Activated CD8-positive, alpha-beta memory T cell treated with anti-CD3 and anti-CD28 coated beads for 48 hours (primary cell): Measurements from ENCODE around the gene OR52D1.

Experiments
- DNase-seq, 3 experiments: peaks; one replicate each; pipeline ENCODE4 v3.0.0-alpha.2; 2020; ENCODE audit warnings: low read depth in 2 of 3, low spot score in 2 of 3

Gene OR52D1

DNA sequence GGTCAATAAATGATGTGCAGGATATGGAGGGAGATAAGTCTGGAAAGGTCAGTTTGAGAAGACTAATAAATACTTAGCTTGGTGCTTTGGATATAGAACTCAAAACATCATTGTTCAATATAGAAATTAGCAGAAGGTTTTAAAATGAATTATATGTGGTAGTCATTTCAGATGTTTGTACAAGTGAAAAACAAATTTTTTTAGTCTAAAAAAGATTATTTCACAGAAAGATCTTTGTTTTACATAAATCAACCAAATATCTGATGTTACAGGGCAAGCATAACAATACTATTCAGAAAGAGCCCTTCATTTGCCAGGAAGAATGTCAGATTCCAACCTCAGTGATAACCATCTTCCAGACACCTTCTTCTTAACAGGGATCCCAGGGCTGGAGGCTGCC, at the start of gene OR52D1:
OR52D1 (plus strand) TSS at position 301 of the 400 bp plus-strand sequence; CDS start at position 323, 22 bp downstream.
- no peak for DNase-seq

DNA sequence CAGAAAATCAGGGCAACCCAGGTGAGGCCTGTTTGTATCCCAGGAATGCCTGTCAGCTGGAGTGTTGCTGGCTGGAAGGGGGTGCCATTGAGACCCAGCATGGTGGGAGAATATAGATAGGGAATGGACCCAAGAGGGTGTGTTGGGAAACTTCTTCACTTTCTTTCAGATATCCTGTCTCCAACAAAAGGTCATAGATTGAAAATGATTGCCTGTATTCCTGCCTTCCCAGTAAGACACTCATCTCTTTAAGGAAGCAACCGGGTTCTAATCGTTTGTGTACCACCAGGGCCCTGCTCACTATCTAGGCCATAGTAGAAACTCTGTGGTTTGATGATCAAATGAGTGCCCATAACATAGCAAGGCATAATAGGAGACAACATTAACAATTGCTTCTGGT, 47.1 kb upstream of the OR52D1 start, which contains the start of gene OR51I1:
OR51I1 (minus strand) TSS at position 101 of the 400 bp plus-strand sequence; CDS start at position 101, 0 bp downstream.
- DNase-seq: no peak

DNA sequence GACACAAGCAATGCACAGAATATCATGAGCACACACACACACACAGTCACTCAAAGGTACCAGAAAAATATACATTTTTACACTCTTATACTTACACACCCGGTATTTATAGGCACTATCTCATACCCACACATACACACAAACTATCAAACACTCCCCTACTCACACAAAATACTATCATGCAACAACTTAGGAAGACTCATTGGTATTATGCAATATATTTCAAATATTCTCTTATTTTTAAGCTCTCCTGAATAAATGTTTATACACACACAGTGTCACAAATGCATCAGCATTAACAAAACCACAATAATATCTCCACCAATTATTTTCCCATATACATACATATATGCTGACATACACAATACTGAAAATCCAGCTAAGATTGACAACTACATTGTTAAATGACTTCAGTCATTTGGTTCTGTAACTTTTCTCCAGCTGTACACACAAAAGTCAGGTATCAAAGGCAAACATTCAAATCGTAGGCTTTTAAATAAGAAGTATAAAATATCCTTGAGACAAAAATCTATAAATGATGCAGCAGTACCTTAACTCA, 44.6 kb upstream of the OR52D1 start:
- no peak for DNase-seq

DNA sequence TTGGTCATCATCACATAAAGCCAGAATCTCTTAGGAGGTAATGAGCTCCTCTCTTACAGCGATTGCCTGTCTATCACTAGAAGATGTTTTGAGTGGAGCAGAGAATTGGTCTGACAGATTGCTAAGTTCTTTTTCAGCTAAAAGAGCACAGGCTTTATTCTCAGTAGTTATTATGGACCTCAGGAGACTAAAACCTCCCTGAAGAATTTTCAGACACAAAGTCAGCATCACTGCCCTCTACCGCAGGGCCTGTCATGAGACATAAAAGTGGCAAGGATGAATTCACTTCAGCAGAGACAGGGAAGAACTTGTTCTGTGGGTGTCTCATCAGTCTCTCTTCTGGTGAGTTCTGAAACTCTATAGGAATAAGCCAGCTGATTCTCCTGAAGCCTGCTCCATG, 39.5 kb upstream of the OR52D1 start, which contains the start of gene OR51I2:
OR51I2 (plus strand) TSS at position 301 of the 400 bp plus-strand sequence. CDS start 4,166 bp downstream, outside the sequence.
- no peak for DNase-seq

DNA sequence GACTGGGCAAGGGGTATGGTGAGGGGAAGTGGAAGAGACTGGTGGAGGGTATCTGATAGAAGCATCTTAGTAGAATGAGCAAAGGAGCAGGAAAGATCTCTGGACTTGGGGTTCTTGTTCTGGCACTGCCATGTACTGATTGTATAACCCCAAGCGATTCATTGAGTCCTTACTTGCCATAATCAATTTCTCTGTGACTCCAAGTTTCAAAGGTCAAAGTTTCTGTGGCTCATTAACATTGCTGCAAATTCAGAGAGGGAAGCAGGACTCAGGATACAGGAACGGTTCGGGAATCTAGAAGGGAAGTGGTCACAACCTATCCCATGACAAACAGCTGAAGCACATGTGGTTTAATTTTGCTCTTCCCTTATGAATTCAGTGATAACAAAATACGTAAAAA, 39.1 kb upstream of the OR52D1 start:
- DNase-seq: no peak

DNA sequence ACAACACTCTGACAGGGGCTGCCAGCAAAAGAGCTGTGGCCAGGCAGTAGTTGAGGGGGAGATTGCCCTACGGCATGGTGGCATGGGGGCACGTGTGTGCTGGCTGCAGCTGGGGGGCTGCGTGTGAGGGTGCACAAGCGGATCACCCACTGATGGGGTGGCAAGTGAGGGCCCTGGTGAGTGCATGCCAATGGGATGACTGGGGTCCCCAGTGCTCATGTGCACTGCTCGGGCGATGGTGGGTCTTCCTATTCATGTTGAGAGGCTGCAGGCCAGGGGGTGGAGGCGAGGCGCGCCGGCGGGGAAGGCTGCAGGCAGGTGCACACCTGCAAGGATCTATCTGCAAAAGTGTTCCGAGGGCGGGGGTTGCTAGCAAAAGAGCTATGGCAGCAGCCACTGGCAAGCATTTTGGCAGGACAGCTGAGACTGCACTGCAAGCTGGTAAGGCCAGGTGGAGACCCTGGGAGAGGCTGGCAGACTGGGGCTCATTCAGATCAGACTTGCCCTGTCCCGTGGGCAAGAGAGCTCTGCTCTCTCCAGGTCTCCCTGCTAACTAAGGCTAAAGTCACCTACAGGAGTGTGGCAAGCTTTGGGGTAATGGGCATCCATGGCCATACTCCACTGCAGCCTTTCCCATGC, 27.4 kb upstream of the OR52D1 start:
- no peak for DNase-seq

DNA sequence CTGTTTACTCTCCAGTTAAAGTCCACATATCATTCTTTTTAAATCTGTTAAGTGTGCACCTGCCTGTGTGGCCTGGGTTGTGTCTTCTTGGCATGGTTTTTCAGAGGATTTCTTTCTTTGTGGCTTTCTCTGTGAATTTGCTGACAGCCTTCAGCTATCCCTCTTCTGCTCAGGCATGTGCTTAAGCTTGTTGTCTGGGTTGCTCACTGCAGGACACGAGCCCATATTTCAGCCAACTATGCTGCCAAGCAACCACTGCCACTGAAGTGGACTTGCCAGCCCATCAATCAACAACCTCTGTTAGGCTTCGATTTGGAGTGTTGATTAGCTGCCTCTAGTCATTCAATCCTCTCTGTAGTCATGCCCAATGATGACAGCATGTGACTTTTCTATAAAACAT, 21.0 kb upstream of the OR52D1 start:
- DNase-seq: no peak

DNA sequence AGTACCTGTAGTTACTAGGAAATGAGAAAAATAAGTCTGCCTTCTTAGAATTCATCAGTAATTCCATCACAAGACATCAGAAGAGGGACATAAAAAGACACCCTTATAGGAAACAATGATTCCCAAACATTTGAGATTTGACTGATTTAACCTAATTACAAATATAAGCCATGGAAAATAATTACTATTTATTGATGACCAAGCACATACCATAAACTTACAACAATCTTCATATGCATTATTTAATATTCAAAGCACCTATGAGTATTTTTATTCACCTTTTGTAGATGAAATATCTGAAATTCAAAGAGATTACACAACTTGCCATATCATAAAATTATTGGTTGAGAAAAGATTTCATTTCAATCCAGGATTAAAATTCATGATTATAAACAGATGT, 14.6 kb upstream of the OR52D1 start:
- DNase-seq: no peak

DNA sequence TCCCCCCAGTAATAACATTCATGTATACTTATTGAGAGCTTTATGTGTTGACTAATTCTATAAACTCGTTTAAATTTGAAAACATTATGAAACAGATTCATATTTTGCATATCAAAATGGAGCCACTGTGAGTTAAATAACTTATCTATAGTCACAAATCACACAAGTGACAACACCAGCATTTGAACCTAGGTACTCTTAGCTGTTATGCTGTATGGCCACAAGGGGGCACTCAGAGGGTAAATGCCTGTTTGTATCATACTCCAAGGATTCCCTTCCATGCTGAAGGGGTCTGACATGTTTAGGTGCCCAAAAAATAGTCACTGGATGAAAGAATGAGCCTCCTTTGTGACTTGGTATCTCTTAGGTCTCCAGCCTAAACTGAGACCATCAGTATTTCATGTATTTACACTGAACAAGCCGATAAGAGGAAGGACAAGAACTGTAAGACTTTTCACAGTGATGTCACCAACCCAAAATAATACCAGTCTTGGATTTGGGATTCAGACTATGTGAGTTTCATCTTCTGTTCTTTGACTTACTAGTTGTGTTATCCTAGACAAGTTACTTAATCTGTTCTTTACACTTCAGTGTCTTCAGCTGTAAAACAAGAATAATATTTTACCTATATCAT, 12.2 kb upstream of the OR52D1 start:
- DNase-seq: no peak

DNA sequence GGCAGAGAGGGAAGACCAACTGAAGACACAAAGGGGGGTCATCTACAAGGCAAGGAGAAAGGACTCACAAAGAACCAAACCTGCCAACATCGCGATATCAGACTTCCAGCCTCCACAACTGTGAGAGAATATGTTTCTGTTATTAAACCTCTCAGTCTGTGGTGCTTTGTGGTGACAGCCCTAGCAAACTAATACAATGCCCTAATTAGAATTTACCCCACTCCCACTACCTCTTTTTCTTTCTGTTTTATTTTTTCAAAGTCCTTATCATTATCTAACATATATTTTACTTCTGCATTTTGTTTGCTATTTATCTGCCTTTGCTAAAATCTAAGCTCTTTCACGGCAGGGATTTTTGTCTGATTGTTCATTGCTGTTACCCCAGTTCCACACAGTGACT, 2.5 kb upstream of the OR52D1 start:
- no peak for DNase-seq

DNA sequence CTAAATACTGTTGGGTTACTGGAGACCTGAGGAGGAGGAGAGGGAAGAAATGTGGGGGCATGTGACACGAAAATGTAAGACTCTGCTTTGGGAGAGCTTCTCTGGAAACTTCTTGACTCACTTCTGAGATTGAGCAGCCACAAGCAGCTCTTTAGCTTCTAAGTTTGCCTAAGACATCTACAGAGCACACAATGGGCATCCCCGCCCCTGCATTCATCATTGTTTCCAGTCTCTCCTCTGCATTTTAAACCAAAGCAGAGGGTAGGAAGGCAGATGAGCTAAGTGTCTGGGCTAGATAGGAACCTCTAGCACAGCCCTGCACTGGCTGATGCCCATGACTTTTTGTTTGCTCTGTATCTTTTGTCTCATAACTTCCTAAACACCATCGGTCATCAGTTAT, 2.1 kb upstream of the OR52D1 start:
- DNase-seq: no peak

DNA sequence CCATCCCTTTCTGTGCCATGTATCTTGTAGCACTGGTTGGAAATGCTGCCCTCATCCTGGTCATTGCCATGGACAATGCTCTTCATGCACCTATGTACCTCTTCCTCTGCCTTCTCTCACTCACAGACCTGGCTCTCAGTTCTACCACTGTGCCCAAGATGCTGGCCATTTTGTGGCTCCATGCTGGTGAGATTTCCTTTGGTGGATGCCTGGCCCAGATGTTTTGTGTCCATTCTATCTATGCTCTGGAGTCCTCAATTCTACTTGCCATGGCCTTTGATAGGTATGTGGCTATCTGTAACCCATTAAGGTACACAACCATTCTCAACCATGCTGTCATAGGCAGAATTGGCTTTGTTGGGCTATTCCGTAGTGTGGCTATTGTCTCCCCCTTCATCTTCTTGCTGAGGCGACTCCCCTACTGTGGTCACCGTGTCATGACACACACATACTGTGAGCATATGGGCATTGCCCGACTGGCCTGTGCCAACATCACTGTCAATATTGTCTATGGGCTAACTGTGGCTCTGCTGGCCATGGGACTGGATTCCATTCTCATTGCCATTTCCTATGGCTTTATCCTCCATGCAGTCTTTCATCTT, 414 bp downstream of the OR52D1 start:
- no peak for DNase-seq

DNA sequence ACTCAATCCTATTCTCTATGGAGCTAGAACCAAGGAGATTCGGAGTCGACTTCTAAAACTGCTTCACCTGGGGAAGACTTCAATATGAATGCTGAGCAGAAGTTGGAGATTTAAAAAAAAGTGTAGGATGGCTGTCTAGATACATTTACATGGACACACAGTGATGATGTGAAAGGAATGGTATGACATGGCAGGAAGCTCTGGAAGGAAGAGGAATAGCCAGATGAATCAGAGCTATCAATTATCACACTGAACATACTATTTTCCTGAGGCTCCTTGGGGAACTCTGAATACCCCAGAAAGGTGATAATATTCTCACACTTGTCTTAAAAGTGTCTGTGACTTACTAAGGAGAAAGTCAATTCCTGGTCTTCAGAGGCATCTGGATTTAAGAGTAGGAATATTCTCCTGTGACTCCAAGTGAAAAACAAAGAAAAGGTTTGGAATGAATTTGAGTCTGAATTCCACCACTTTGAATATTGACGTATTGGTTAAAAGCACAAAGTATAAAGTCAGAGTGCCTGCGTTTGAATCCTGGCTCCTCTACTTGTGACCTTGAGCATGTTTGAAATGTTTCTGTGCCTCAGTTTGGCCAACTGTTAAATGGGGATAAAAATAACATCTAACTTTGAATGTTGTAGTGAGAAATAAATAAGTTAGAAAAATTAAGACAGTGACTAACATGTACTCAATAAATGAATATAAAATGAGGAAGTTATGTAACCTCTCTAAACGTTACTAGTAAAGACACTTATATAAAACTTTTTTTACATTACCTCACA, 1.3 kb downstream of the OR52D1 start:
- no peak for DNase-seq

DNA sequence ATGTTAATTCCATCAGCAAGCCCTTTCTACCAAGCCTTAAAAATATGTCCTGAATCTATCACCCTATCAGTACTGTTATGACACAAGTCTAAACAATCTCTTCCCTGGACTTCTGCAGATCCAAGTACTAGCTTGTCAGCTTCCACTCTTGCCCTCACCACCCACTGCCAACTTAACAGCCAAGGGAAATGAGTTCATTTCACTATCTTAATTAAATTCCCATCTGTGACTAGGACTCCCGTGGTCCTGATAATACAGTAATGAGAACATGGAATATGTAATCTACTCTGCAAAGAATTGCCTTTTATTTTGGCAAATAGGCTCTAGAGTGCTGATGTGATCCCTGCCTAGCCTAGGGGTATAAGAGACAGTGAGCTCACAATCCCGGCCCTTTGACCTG, 11.2 kb downstream of the OR52D1 start:
- DNase-seq: no peak

DNA sequence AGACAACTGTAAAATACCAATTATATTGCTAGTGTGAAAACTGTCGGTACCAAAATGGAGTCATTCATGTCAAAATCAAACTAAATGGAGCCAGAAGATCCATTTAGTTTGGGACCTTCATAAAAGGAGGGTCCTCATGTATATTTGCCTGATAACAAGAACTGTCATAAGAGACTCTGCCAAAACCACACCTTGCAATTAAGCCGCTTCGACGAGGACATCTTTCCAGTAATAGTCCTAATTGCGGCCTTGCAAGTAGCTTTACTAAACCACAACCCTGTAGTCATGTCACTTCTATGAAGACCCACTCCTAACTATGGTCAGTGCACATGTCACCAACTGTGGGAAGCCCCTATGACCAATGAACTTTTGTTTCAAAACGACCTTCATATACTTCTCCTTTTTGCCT, 11.9 kb downstream of the OR52D1 start:
- DNase-seq: no peak

DNA sequence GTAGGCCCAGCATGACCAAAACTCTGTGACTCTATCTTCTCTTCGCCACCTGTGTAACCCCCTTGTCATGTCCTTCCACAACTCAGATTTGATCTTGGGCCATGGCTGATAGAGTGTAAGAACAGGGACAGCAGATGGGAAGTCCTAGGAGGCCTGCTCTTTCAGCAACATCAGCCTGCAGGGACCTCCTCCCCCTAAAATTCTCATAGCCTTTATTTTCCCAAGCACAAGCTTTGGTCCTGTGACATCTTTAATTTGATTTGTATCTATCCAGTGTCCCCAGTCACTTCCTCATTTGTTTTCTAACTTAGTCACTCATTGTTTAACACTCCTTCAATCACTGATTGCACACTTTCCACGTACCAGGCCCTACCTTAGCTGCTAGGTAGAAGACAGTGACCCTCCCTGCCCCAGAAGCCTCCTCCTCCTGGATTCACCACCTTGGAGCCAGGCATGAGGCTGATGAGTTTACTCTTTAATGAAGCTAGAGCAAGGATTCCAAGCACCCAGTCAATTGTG, 16.0 kb downstream of the OR52D1 start:
- DNase-seq: no peak

DNA sequence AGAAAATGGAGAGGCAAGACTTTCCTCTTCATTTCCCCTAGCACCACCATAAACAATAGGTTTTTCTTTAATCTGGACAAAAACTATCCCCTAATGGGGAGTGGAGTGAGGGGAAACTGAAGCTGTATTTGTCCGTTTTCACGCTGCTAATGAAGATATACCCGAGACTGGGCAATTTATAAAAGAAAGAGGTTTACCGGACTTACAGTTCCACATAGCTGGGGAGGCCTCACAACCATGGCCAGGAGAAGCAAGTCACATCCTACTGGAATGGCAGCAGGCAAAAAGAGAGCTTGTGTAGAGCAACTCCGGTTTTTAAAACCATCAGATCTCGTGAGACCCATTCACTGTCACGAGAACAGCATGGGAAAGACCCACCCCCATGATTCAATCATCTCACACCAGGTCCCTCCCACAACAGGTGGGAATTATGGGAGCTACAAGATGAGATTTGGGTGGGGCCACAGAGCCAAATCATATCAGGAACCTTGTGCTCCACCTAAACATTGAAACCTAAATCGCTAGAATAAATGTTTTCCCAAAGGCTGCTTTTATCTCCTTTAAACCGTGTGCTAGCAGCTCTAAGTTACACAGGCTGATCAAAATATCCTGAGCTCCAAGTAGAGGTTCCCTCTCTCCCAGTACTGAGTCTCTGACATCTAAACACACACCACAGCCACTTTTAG, 17.0 kb downstream of the OR52D1 start:
- no peak for DNase-seq

DNA sequence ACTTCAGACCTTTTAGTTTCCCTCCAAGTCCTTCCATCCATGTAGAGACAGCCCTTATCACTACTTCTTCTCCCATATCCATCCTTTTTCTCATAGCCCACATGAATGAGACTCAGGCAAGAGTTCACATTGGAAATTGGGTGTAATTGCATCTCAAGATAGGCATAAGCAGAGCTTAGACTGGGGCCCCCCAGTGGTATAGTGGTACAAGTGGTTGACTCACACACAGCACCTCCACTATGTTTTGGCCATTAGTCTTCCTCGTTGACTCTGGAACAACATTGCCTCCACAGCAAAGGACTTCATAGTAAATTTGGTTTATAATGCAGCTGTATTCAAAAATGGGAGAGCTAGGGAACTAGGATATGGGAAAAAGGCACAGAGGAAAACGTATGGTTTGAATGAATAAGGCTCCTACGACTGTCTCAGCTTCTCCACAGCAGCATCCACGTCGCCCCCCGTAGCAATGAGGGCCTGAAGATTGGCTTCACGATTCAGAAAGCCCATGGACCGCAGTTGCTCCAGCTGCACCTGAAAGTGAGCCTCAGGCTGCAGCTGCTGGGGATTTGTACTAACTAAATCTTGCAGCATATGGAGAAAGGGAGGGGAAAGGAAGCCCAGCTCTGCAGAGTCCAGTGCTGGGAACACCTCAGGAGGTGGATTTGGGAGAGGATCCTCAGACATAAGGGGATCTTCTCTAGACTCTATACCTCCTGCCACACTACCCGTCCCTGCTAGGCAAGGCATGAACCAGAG, 18.9 kb downstream of the OR52D1 start:
- no peak for DNase-seq

DNA sequence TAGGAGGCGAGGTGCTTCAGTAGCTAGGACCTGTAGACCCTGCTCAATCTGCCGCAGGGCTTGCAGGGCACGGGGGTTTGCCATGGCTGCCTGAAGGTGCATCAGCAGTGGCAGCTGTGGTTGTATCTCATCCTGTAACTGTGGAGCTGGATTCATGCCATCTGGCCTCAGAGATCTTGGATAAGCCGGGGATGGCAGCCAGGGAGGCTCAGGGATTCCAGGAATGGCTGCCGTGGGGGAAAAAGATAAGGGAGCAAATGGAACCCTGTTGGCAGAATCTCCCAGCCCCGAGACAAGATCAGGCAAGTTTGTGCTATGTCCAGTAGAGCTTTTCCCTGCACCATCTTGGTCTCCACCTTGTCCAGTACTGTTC, 19.4 kb downstream of the OR52D1 start:
- DNase-seq: no peak

DNA sequence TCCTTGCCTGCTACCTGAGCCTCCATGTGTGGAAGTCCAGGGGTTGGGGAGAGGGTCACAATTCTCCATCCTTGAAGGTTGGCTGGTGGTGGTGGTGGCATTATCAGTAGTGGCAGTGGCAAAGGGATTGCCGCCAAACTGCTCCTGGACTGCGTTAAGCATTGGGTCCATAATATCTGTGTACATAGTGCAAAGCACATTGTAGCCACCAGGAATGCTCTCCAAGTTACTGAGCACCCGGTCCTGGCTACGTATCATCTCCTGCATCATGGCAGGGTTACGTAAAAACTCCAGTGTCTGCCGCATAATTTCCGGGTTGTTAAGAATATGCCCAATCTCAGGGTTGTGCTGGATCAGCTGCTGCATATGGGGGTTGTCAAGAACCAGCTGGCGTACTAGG, 20.1 kb downstream of the OR52D1 start:
- DNase-seq: no peak
